GM23338 (cell line): ENCODE measurements around the gene ZNF544.

ENCODE experiments used
- CREB1 ChIP-seq: fragments of 250-450 bp; sonication (Bioruptor Pico); IDR thresholded peaks from 2 replicates; pipeline ENCODE4 v1.5.0; 2020; ENCODE audit warnings: low read depth, mild to moderate bottlenecking, moderate library complexity
- EZH2 ChIP-seq: fragments of 200-600 bp; sonication (generic); IDR thresholded peaks from one replicate; pipeline ENCODE4 v1.8.0; 2017; ENCODE audit warnings: antibody characterized with exemption, mild to moderate bottlenecking, low read depth; ENCODE audit not compliant: unreplicated experiment
- EZH2phosphoT487 ChIP-seq: fragments of 200-600 bp; sonication (generic); IDR thresholded peaks from one replicate; pipeline ENCODE4 v1.8.1; 2018; ENCODE audit warnings: antibody characterized with exemption; ENCODE audit not compliant: unreplicated experiment
- JUNB ChIP-seq: IDR thresholded peaks from one replicate; pipeline ENCODE4 v1.6.1; 2016; ENCODE audit warnings: antibody characterized with exemption; ENCODE audit not compliant: unreplicated experiment
- NANOG ChIP-seq: IDR thresholded peaks from 2 replicates; pipeline ENCODE4 v1.6.1; 2016; ENCODE audit warnings: antibody characterized with exemption, borderline replicate concordance
- POLR2AphosphoS5 ChIP-seq: IDR thresholded peaks from 2 replicates; pipeline ENCODE4 v1.6.1; 2016; ENCODE audit warnings: antibody characterized with exemption, low read depth
- ZNF114 ChIP-seq: fragments of 250-450 bp; sonication (Bioruptor Pico); IDR thresholded peaks from 2 replicates; pipeline ENCODE4 v1.5.0; 2020; ENCODE audit warnings: mild to moderate bottlenecking, moderate library complexity
- ZNF331 ChIP-seq: fragments of 250-450 bp; sonication (Bioruptor Pico); IDR thresholded peaks from 2 replicates; pipeline ENCODE4 v1.5.0; 2020; ENCODE audit warnings: low read depth, mild to moderate bottlenecking, moderate library complexity
- TF ChIP-seq, protein P1 (sequence below), 2 experiments: fragments of 200-600 bp in 1 of 2; sonication (generic) in 1 of 2; conservative IDR thresholded peaks; 2 replicates each; pipeline versions ENCODE4 v1.5.1 to v1.6.1; 2016 to 2017; ENCODE audit warnings: antibody characterized with exemption in 2 of 2, low read depth in 2 of 2, mild to moderate bottlenecking in 2 of 2, moderate library complexity in 1 of 2
- TF ChIP-seq, protein P2 (sequence below): IDR thresholded peaks from one replicate; pipeline ENCODE4 v1.6.1; 2018; ENCODE audit warnings: antibody characterized with exemption; ENCODE audit not compliant: unreplicated experiment
- TF ChIP-seq, protein P3 (sequence below): fragments of 250-450 bp; sonication (Bioruptor Pico); IDR thresholded peaks from 2 replicates; pipeline ENCODE4 v1.5.0; 2020; ENCODE audit warnings: mild to moderate bottlenecking, moderate library complexity
- TF ChIP-seq, protein P4 (sequence below): IDR thresholded peaks from 2 replicates; pipeline ENCODE4 v1.6.1; 2016; ENCODE audit warnings: antibody characterized with exemption

DNA sequence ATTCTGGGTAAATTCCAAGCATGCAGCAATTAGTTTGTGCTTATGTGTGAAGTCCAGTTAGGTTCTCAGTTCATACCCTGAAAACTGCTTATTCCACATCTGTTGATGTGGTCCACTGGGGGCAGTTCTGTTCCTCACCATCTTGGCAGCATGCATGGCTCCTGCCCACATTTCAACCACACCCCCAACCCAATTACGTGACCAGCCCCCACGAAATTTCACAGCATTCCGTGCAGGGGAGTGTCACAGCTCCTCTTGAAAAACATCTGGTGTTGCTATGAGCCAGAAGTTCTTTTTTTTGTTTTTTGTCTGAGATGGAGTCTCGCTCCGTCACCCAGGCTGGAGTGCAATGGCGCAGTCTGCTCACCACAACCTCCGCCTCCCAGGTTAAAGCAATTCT is 67.4 kb downstream of the ZNF544 start:
- TF ChIP-seq, protein P1, sequence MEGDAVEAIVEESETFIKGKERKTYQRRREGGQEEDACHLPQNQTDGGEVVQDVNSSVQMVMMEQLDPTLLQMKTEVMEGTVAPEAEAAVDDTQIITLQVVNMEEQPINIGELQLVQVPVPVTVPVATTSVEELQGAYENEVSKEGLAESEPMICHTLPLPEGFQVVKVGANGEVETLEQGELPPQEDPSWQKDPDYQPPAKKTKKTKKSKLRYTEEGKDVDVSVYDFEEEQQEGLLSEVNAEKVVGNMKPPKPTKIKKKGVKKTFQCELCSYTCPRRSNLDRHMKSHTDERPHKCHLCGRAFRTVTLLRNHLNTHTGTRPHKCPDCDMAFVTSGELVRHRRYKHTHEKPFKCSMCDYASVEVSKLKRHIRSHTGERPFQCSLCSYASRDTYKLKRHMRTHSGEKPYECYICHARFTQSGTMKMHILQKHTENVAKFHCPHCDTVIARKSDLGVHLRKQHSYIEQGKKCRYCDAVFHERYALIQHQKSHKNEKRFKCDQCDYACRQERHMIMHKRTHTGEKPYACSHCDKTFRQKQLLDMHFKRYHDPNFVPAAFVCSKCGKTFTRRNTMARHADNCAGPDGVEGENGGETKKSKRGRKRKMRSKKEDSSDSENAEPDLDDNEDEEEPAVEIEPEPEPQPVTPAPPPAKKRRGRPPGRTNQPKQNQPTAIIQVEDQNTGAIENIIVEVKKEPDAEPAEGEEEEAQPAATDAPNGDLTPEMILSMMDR (conservative IDR thresholded peaks at IDR 0.05; ENCODE audit: low read depth in 2 of 2) = no peak
- TF ChIP-seq POLR2AphosphoS5 (no peak), EZH2 (no peak), JUNB (no peak), CREB1 (CRISPR knock-in tag) (no peak), EZH2phosphoT487 (no peak), ZNF331 (CRISPR knock-in tag) (no peak), ZNF114 (CRISPR knock-in tag) (no peak), NANOG (no peak)
- TF ChIP-seq, protein P2, sequence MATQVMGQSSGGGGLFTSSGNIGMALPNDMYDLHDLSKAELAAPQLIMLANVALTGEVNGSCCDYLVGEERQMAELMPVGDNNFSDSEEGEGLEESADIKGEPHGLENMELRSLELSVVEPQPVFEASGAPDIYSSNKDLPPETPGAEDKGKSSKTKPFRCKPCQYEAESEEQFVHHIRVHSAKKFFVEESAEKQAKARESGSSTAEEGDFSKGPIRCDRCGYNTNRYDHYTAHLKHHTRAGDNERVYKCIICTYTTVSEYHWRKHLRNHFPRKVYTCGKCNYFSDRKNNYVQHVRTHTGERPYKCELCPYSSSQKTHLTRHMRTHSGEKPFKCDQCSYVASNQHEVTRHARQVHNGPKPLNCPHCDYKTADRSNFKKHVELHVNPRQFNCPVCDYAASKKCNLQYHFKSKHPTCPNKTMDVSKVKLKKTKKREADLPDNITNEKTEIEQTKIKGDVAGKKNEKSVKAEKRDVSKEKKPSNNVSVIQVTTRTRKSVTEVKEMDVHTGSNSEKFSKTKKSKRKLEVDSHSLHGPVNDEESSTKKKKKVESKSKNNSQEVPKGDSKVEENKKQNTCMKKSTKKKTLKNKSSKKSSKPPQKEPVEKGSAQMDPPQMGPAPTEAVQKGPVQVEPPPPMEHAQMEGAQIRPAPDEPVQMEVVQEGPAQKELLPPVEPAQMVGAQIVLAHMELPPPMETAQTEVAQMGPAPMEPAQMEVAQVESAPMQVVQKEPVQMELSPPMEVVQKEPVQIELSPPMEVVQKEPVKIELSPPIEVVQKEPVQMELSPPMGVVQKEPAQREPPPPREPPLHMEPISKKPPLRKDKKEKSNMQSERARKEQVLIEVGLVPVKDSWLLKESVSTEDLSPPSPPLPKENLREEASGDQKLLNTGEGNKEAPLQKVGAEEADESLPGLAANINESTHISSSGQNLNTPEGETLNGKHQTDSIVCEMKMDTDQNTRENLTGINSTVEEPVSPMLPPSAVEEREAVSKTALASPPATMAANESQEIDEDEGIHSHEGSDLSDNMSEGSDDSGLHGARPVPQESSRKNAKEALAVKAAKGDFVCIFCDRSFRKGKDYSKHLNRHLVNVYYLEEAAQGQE = no peak
- TF ChIP-seq, protein P3, sequence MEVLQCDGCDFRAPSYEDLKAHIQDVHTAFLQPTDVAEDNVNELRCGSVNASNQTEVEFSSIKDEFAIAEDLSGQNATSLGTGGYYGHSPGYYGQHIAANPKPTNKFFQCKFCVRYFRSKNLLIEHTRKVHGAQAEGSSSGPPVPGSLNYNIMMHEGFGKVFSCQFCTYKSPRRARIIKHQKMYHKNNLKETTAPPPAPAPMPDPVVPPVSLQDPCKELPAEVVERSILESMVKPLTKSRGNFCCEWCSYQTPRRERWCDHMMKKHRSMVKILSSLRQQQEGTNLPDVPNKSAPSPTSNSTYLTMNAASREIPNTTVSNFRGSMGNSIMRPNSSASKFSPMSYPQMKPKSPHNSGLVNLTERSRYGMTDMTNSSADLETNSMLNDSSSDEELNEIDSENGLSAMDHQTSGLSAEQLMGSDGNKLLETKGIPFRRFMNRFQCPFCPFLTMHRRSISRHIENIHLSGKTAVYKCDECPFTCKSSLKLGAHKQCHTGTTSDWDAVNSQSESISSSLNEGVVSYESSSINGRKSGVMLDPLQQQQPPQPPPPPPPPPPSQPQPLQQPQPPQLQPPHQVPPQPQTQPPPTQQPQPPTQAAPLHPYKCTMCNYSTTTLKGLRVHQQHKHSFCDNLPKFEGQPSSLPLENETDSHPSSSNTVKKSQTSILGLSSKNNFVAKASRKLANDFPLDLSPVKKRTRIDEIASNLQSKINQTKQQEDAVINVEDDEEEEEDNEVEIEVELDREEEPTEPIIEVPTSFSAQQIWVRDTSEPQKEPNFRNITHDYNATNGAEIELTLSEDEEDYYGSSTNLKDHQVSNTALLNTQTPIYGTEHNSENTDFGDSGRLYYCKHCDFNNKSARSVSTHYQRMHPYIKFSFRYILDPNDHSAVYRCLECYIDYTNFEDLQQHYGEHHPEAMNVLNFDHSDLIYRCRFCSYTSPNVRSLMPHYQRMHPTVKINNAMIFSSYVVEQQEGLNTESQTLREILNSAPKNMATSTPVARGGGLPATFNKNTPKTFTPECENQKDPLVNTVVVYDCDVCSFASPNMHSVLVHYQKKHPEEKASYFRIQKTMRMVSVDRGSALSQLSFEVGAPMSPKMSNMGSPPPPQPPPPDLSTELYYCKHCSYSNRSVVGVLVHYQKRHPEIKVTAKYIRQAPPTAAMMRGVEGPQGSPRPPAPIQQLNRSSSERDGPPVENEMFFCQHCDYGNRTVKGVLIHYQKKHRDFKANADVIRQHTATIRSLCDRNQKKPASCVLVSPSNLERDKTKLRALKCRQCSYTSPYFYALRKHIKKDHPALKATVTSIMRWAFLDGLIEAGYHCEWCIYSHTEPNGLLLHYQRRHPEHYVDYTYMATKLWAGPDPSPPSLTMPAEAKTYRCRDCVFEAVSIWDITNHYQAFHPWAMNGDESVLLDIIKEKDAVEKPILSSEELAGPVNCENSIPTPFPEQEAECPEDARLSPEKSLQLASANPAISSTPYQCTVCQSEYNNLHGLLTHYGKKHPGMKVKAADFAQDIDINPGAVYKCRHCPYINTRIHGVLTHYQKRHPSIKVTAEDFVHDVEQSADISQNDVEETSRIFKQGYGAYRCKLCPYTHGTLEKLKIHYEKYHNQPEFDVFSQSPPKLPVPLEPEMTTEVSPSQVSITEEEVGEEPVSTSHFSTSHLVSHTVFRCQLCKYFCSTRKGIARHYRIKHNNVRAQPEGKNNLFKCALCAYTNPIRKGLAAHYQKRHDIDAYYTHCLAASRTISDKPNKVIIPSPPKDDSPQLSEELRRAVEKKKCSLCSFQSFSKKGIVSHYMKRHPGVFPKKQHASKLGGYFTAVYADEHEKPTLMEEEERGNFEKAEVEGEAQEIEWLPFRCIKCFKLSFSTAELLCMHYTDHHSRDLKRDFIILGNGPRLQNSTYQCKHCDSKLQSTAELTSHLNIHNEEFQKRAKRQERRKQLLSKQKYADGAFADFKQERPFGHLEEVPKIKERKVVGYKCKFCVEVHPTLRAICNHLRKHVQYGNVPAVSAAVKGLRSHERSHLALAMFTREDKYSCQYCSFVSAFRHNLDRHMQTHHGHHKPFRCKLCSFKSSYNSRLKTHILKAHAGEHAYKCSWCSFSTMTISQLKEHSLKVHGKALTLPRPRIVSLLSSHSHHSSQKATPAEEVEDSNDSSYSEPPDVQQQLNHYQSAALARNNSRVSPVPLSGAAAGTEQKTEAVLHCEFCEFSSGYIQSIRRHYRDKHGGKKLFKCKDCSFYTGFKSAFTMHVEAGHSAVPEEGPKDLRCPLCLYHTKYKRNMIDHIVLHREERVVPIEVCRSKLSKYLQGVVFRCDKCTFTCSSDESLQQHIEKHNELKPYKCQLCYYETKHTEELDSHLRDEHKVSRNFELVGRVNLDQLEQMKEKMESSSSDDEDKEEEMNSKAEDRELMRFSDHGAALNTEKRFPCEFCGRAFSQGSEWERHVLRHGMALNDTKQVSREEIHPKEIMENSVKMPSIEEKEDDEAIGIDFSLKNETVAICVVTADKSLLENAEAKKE = no peak
- TF ChIP-seq, protein P4, sequence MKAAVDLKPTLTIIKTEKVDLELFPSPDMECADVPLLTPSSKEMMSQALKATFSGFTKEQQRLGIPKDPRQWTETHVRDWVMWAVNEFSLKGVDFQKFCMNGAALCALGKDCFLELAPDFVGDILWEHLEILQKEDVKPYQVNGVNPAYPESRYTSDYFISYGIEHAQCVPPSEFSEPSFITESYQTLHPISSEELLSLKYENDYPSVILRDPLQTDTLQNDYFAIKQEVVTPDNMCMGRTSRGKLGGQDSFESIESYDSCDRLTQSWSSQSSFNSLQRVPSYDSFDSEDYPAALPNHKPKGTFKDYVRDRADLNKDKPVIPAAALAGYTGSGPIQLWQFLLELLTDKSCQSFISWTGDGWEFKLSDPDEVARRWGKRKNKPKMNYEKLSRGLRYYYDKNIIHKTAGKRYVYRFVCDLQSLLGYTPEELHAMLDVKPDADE = no peak
